ENCODE data around the gene IL17A.
A peak's percentile ranks its signal among the peaks of the same experiment; 100 is the strongest.

Gene IL17A

DNA sequence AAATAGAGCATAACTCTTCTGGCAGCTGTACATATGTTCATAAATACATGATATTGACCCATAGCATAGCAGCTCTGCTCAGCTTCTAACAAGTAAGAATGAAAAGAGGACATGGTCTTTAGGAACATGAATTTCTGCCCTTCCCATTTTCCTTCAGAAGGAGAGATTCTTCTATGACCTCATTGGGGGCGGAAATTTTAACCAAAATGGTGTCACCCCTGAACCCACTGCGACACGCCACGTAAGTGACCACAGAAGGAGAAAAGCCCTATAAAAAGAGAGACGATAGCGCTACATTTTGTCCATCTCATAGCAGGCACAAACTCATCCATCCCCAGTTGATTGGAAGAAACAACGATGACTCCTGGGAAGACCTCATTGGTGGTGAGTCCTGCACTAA is at the start of gene IL17A:
IL17A (plus strand) TSS at position 301 of the 400 bp plus-strand sequence; CDS start at position 358, 57 bp downstream.
- DNase-seq, result no peak

DNA sequence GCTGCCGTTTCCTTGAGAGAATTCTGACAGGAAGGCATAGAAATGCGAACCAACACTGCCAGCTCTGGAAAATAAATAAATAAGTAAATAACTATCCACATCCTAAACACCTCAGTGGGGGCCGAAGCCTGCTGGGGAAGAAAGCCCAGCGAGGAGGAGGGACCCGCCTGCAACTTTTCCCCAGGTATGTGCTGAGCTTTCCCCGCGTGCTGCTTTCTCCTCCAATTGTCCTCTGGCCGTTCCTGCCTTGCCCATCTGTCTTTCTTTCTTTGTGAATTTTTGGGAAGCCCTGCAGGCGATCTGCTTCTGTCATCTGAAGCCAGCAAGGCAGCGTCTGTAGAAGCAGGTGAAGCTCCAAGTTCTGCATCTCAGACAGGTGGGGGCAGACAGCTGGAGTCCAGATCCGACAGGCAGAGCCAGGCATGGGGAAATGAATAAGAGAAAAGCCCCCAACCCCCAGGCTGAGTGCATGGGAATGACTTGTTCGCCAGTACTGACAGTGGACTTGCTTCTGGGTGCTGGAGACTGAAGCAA is 49.2 kb upstream of the IL17A start:
- DNase-seq, result no peak

DNA sequence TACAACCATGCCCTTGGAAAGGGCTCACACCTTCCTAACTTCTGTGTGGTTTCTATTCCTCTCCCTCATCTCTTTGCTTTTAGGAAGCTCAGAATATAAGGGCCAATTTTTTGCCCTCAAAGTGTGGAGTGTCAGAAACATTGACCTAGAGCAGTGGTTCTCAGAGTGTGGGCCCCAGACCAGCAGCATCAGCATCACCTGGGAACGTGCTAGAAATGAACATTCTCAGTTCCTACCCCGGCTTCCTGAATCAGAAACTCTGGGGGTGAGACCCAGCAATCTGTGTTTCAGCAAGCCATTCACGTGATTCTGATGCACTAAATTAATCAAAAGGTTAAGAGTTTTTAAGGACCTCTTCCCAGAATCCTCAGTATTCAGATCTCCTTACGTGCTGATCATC is 47.9 kb upstream of the IL17A start:
- DNase-seq, result no peak

DNA sequence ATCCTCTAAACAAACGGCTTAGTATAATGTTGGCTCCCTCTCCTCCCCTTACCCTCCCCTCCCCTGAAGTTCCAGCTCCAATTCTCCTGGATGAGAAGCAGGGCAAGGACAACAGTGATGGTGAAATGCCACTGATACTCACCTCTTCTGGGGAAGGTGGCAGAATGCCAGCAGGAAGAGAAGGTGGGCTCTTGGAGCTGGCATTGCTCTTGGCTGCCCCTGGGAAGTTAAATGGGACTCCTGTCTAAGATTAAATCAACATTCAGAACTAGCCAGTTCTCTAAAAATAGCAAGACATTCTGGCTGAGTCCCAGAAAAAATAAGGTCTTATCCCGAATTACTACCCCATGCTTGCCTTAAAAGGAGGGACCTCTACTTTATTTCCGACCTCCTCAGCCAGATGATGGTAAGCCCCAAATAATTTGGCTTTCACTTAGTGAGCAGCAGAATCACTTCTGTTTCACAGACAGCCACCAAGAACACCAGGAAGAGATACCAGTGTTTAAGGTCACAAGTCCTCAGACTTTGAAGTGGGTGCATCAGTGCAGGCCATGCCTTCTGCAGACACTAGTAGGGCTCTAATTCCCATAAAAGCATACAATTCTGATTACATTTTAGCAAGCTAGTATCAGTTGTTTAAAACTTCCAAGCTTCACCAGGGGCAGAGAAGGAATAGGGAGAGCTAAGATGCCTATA is 46.0 kb upstream of the IL17A start:
- DNase-seq, result no peak

DNA sequence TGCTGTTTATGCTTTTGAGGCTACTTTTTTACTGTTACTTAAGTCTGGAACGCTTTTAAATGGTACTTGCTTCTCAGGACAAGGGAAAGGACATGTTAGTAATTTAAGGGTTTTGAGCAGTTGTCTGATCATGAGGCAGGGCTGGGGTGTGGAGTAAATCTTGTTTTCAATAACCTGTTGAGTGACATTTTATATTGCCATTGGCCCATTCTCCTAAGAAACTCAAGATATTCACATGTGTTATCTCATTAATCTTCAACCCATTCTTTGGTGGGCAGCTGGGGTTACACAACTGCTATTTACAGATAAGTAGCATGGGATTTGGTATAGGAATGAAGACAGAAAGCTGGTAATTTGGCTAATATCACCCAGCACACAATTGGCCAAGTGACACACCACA is 44.6 kb upstream of the IL17A start:
- DNase-seq, result no peak

DNA sequence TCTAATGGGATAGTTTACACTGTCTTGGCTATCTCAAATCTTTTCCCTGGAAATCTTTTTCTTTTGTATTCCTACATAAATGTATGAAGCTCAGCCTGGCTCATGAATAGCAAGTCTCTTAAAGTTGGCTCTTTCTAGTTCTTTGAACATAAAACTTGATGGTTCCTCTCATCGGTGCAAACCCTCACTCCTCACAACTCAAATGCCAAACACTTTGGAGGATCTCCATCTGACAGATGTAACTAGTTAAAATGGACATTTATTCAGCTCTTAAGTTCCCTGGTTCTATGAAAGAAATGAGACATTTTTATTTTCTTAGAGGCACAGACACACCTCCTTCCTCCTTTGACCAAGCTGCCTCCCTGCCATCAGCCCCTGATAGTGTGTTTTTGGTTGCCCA is 43.6 kb upstream of the IL17A start:
- DNase-seq, result no peak

DNA sequence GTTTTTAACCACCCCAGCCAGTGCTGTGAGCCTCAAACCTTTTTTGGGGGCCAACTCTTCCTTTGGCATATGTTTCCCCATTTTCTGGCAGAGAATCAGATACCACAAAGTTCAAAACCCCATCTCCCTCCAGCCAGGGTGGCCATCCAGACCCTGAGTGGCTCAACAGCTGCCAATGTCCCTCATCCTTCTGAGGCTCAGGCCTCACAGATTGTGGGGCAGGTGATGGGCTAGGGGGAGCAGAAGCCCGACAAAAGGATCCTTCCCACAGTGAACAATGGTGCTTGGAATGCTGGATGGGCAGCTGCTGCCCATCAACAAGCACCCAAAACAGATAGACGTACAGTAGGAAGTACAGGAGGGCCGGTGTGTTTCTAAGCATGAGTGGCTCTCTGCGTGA is 42.6 kb upstream of the IL17A start:
- DNase-seq, result no peak

DNA sequence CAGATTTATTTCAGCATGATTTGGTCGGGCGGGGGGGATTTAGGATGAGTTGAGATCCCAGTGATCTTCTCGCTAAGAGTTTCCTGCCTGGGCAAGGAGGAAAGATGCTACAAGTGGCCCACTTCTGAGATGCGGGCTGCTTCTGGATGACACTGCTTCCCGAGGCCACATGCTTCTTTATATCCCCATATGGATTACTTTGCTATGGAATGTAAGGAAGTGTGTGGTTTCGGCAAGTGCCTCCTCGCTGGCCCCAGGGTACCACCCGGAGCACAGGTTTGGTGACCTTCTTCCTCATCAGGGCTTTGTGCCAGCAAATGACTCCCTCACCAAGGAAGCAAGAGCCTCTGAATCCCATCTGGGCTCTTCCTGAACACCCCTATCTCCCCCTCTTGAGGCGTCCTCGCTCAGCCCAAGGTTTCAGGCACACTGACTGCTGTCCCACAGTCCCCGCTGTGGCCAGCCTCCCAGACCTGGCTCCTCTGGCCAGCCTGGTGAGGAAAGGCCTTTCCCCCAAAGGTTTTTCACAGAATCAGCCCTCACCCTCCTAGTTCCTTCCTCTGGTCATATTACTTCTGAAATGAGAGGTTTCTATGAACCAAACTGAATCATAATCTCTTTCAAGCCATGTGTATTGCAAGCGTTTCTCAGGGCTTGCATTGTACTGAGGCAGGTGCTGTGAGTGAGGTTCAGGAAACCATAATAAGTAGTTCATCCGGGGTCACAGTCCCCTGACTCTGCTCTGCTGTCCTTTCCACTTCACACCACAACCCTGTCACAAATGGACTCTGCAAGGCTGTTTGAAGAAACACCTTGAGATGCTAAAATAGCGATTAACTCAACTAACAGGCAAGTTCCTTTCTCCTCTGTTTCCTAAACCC is 41.7 kb upstream of the IL17A start:
- no peak for DNase-seq

DNA sequence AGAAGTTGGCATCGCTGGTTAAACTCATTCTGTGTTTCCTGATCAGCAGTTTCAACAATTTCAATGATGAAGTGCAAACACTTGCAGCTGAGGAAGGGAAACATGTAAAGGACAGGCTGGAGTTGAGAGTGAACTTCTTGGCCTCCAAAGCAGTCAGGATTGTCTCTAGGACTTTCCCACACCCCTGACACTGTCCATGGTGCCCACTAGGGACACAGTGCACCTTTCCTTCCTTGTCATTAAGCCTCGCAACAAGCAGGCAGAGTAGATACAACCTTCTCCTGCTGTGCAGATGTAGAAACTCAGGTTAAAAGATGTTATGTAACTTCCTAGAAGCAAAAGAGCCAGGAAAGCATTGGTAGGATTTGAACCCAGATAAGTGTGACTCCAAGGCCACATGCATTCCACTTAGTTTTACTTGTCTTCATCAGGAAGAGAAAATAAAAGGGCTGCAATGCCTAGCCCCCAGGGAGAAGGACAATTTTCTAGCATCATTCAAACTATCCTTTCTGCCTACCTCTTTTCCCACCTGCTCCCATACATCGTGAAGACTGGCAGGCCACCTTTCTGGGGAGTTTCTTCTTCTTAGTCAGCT is 39.2 kb upstream of the IL17A start:
- DNase-seq, result no peak

DNA sequence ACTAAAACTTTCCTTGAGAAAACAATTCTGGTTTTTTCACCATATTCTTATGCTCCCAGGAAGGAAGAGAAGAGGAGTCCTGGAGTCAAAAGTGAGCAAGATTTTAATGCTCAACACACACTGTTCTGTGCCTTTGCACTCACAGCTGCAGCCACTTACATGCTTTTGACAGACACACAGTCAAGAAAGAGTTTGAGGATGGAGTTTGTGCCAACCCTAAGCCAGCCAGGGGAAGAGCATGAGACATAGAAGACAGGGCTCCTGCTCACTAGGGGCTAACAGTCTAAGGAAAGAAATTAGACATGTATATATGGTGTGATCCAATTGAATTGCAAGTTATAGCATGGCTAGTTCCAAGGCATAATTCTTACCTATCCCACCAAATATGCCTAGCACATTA is 37.1 kb upstream of the IL17A start:
- no peak for DNase-seq

DNA sequence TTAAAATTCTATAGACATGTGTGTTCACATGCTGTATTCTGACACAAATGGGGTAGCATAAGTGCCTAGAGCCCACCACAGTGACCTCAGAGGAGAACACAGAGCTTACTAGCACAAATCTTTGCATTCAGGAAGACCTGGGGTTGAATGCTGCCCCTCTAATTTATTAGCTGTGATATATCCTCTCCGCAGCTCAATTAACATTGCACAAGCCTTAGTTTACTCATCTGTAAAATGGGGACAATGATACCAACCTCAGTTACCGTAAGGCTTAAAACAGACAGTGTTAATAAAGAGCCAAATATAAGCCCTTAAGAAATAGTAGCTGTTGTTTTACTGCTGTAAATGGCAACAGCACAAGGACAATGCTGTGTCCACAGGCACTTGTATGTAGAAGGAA is 36.2 kb upstream of the IL17A start:
- no peak for DNase-seq

DNA sequence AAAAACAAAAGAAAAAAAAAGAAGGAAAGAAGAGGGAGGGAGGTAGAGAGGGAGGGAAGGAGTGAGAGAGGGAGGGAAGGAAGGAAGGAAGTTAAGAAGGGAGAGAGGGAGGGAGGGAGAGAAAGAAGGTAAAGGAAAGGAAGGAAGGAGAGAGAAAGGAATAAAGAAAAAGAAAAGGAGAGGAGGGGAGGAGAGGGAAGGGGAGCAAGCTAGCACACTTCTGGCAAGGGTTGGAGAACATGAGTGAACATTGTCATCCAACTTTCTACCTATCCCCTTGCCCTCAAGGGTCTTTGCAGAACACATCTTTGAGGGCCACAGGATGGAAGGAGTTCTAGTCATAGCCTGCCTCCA is 34.1 kb upstream of the IL17A start:
- no peak for DNase-seq

DNA sequence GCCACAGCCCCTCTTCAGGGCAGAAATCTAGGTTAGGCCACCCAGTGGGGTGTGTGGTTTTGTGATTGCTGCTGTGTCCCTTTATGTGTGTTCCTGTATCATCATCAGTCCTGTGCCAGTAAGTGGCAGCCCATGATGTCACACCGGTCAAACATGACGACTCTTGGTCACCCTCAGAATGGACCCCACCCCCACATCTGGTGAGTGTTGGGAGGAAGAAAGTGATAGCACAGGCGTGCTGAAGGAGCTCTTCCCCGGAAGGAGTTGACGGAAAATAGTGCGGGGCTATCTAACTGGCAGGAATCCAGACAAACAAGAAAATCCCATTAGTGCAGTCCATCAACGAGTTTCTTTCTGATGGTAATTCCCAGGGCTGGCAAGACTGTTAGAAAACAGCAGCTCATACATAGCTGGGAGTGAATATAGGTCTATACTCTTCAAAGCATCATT is 33.4 kb upstream of the IL17A start:
- no peak for DNase-seq

DNA sequence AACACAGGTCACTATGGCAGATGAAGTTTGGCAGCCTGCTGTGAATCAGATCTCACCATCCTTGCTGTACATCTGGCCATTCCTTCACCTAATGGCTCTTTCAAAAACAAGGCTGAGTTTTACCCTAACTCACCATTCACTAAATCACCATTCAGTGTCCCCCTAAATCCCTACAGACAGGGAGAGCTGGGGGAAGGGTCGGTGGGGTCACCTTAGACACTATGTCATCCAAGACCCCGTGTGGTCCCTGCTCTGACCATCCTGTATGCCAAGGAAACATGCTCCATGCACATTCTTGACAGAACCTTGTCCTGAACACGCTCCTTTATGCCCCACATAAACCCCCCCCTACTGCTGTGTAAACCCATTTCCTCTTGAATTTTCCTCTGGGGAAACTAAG is 31.8 kb upstream of the IL17A start:
- no peak for DNase-seq

DNA sequence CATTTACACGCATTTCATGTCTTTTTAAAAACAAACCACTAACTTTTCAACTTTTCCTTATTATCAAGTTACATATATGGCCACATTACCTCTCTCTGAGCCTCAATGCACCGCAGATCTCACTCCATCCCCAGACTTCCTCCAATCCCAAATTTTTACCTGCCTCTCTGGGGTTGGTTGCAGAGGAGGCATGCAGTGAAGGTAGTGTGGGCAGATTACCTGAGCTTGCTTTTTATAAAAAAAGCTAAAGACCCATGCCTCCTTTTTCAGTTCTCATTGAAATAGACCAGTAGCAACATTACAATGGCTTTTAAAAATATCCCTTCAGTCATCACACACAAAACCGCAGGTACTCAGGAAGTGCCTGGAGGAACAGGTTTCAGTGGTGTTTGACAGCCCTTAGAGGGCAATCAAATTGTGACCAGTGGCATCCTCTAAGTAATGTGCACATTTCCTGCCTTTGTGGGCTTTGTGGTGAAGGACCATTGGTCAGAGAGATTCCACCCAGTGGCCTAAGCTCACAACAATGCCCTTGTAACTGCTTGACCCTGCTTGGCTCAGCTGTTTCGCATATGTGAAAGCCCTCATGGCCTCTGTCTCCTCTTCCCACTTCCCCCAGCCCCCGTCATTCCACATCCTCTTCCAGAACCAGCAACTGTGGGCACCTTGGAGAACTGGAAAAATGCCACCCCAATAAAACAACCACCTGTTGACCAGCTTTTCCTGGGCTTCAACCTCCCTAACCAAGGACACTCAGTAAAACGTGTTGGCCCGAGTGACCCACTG is 30.2 kb upstream of the IL17A start:
- DNase-seq, result no peak

DNA sequence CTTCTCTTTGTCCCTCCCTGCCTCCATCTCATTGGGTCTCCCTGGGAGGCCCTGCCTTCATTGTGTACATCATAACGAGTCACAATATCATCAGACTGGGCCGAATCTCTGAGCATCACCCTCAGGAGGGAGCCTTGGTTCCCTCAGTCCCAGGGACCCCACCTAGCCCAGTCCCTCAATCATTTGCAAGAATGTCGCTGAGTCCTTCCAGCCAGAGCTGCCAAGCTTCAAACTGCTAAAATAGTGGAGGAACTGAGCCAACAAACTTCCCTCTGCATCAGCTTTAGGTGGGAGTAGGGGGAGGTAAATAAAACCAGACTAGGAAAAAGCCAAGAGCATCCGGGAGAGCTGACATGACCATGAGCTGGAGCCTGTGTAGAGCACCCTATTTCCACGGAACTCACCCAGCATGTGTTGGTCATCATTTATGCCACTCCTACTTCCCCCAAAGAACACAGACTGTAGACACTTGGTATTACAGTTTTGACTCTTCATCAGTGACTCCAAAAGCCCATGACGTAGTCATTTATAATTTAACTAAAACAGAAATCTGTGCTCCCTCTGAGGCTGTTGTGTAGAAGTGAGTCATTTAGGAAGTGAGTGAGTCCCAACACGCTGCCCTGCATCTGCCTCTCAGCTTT is 28.8 kb upstream of the IL17A start:
- no peak for DNase-seq

DNA sequence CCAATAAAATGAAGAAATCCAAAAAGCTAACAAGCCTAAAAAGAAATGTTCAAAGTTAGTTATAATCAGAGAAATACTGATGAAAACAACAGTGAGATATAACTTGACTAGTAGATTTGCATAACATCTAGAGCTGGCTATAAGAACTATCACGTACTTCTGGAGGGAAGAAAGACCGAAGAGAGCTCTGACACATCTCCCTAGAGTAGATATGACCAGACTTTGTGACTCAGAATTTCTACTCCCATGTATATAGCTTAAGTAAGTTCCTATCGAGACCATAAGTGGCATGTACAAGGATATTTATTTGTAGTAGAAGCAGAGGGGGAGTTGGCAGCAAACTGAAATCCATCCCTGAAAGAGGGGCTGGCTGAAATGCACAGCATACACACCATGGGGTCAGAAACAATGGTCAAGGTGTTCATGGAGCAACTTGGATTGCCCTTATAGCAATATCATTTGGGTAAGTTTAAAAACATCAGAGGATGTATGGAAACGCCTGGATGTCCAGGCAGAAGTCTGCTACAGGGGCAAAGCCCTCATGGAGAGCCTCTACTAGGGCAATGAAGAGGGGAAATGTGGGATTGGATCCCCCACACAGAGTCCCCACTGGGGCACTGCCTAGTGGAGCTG is 25.6 kb upstream of the IL17A start:
- no peak for DNase-seq

DNA sequence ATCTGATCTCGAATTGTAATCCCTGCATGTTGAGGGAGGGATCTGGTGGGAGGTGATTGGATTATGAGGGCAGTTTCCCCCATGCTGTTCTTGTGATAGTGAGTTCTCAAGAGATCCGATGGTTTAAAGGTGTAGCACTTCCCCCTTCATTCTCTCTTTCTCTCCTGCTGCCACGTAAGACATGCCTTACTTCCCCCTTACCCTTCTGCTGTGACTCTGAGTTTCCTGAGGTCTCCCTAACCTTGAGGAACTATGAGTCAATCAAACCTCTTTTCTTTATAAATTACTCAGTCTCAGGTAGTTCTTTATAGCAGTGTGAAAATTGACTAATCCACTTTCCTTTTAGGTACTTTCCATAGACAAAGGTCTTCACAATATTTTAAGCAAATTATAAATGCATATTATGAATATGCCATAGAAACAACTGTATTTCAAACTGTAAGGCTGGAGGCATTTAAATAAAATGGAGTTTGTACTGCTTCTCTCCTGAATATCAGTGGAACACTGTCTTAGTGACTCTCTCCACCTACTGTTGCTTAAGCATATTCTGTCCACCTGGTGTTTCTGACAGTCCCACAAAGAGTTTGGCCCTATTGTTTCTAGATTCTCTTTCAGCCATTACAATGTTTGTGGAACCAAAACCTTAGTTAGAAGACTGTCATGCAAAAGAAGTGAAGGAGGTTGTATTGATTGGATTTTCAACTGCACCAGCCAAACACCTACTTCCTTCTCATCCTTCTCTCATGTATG is 24.3 kb upstream of the IL17A start:
- DNase-seq, result no peak

DNA sequence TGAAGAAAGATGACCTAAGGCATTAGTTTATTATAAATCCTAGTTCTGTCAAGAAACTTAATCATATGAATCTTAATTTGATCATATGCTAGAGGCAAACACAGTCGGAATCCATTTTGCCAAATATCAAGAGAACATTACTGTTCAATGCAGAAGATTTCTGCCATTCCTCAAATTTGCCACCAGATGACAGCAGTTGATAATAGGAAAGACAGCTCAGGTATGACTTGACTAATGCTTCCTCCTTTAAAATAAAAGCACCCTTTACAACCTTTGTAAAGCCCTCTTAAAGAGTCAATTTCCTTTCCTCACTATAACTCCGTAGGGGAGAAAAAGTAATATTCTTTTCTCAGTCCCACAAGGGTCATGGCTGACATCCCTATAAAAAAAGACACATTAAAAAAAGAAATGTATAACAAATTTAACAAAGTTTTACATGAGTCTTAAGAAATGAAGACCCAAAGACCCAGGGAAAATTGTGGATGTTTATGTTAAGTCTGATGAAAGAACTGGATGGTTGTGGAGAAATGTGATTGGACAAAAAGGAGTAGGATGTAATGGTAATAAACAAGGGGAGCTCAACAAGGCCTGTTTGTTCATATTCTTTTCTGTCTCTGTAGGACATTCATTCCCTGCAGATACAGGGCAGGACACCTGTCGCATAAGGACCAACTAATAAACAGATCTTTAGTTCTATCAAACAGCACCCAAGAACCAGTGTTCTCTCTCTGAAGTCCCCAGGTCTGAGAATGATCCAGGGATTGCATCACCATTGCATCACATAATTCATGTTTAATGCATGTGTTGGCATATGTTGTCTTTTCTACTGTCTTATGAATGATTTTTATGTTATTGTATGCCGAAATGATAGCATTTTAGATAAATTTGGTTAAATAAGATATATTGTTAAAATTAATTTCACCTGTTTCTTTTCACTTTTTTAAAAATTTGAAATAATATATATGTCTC is 23.0 kb upstream of the IL17A start:
- peak; percentile 5 for DNase-seq
